GM12874 (cell line): ENCODE results near the gene NR1I3.

Source experiments
- CTCF ChIP-seq: IDR thresholded peaks from 2 replicates; pipeline ENCODE4 v1.5.1; 2011; ENCODE audit warnings: low read depth, mild to moderate bottlenecking, control low read depth, low read length, moderate library complexity; ENCODE audit not compliant: insufficient read depth

Gene NR1I3

GRCh38 chr1:161209790-161210409, 28.1 kb downstream of the NR1I3 start:
- TF ChIP-seq CTCF, result peak; percentile 89

GRCh38 chr1:161207173-161207572, 30.8 kb downstream of the NR1I3 start:
- no peak for TF ChIP-seq CTCF

GRCh38 chr1:161206411-161207140, 31.4 kb downstream of the NR1I3 start:
- TF ChIP-seq CTCF, result no peak

DNA sequence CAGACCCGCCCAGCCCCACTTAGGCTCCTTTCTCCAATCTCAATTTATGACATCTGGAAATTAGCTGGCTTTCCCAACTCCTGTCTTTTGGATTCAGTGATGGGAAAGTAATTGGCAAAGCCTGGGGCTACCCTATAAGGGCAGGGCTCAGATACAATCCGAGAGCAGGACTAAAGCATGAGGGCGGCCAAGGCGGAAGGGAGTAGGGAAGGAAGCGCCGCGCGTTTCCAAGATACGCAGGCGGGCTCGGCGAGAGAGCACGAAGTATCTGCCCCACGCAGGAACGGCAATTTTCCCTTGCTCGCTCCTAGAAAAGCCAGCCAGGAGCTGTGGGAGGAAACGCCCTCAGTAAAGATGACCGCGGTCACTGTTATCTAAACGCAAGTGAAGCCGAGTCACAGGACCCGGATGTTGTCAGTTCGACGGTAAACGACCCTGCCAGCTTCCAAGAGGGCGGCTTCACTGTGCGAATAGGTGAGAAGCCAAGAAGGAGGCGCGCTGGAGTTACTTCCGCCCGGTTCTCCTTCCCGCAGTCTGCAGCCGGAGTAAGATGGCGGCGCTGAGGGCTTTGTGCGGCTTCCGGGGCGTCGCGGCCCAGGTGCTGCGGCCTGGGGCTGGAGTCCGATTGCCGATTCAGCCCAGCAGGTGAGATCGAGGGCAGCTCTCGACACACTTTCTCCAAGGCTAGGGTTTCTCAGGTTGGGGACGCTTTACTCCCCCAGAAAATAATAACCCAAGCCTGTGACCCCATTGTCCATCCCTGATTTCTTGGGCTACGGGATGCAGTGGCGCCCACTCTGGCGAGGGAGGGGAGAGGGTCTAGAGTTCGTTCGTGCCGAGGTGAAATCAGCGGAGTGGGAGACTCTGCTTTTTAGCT, 35.9 kb downstream of the NR1I3 start, which contains the start of gene NDUFS2:
NDUFS2 (plus strand) TSS at position 532 of the 877 bp plus-strand sequence; CDS start at position 551, 19 bp downstream.
- 0 out of 2 replicates have a peak, but pooled peaks have one; percentile 24 for TF ChIP-seq CTCF

DNA sequence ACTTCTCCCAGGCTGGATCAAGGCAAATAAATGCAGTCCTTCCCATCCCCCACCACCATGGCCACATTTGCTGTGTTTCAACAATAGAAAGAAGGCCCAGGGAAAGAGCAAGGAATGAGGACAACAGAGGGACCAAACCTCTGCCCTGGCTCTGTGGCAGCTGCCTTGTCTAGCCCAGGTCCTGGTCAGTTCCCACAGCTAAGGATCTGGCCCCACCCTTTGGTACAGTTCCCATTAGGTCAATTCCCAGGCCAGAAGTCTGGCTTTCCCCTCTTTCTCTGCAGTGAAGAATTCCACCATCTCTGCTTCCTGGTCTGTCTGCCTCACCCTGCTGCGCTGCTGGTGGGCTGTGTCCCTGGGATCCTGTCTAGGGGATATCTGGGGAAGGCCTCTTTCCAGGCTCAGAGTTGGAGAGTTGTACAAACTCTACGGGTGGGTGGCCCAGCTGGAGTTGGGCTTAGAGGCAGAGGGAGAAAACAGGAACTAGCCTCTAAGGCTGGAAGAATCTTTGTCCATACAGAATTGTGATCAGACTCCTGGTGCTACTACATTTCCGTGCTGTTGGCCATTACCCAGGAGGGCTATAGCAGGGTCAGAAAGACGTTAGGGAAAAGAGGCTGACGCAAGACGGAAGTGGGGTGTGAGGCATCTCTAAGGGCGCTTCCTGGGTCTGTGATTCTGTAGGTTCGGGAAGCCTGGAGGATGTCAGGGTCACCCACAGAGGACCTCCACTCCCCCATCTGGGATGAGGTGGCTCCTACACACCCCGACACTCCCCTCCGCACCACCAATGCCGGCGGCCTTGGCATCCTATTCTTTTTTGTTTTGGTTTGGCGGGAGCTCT, 36.8 kb downstream of the NR1I3 start:
- no peak for TF ChIP-seq CTCF

- no peak for TF ChIP-seq CTCF
Measured at GRCh38 chr1:161200421-161200991, 37.5 kb downstream of the NR1I3 start.
